ENCODE data around the gene NDUFS8. TPM values are rescaled to one million over a fixed set of nuclear protein-coding genes. Genes with fewer than 3 reads are reported as not detected.

Gene NDUFS8
- total RNA-seq, 1 experiment from 2014 or later, result 334 TPM

DNA sequence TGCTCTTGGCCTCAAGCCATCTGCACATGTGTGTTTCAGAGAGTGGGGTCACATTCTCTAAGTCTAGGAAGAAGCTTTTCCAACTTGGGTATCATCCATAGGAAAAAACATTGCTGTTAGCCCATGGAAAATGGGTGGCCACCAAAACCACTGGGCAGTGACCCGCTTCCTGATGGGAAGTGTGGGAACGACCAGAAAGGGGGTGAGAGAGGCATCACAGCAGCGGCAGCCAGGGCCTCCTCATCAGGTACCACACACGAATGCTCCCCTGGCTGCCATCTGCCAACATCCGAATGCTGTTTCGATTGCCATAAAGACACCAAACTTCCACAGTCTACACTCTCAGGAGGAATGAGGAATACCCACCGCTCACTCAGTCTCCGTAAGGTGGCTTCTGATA, 50.4 kb downstream of the NDUFS8 start:
- TF ChIP-seq, protein P1, sequence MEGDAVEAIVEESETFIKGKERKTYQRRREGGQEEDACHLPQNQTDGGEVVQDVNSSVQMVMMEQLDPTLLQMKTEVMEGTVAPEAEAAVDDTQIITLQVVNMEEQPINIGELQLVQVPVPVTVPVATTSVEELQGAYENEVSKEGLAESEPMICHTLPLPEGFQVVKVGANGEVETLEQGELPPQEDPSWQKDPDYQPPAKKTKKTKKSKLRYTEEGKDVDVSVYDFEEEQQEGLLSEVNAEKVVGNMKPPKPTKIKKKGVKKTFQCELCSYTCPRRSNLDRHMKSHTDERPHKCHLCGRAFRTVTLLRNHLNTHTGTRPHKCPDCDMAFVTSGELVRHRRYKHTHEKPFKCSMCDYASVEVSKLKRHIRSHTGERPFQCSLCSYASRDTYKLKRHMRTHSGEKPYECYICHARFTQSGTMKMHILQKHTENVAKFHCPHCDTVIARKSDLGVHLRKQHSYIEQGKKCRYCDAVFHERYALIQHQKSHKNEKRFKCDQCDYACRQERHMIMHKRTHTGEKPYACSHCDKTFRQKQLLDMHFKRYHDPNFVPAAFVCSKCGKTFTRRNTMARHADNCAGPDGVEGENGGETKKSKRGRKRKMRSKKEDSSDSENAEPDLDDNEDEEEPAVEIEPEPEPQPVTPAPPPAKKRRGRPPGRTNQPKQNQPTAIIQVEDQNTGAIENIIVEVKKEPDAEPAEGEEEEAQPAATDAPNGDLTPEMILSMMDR (IDR thresholded peaks at IDR 0.05; ENCODE audit: insufficient read depth in 1 of 2, low read depth in 1 of 2, low read length in 1 of 2, severe bottlenecking in 1 of 2, unreplicated experiment in 1 of 2), result no peak
- Histone ChIP-seq H3K4me3 (ENCODE audit: low read depth, low read length) (no peak overlapping the region), H3K27me3 (replicated peaks; ENCODE audit: control insufficient read depth, insufficient read depth, low read length) (no peaks in the 10 kb centered on the region), H3K36me3 (ENCODE audit: control insufficient read depth, insufficient read depth, low read length) (peaks cover 5% of the 10 kb centered on the region), H3K4me1 (no peaks in the 10 kb centered on the region), H3K9me3 (no peaks in the 10 kb centered on the region)
- Mint-ChIP-seq H3K27ac (ENCODE audit: unreplicated experiment) (no peak overlapping the region), H3K36me3 (ENCODE audit: insufficient read depth, unreplicated experiment) (peaks cover 84% of the 10 kb centered on the region), H3K4me1 (ENCODE audit: low read depth, unreplicated experiment) (peaks cover 10% of the 10 kb centered on the region), H3K9me3 (ENCODE audit: unreplicated experiment) (no peaks in the 10 kb centered on the region), H3K4me3 (ENCODE audit: unreplicated experiment) (no peak overlapping the region), H3K27me3 (ENCODE audit: insufficient read depth, unreplicated experiment) (no peaks in the 10 kb centered on the region)
- intact Hi-C loops (cut with micrococcal nuclease; ENCODE audit: unreplicated experiment), result no loop called here
- ChIA-PET CTCF (interaction anchor here (1.0 kb wide), 1 partner anchor 25 kb away, joined by 3 read pairs; no protein-coding TSS in a partner anchor), POLR2A (no interaction called here)
- BruUV-seq (replicated peaks), result no TSS peak
- no peak for DNase-seq

DNA sequence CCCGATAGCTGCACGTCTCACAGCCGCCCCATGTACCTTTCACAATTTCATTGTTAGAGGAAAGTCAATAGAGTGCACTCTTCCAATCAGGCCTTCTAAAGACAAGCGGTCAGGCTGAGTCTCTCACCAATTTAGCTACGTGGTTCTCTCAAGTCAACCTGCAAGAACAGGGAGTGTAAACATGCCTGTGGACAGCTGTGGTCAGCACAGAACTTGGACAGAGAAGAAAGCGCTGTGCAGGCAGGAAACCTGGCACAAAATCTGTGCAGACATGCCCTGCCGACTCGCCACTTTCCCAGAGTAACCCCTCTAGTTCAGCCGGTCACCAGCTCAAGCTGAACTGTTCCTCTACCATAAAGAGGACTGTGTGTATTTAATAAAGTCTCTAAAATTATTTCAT, 51.2 kb downstream of the NDUFS8 start:
- Mint-ChIP-seq H3K27ac (ENCODE audit: unreplicated experiment) (no peak overlapping the region), H3K9me3 (ENCODE audit: unreplicated experiment) (no peaks in the 10 kb centered on the region), H3K4me1 (ENCODE audit: low read depth, unreplicated experiment) (peaks cover 10% of the 10 kb centered on the region), H3K4me3 (ENCODE audit: unreplicated experiment) (no peak overlapping the region), H3K27me3 (ENCODE audit: insufficient read depth, unreplicated experiment) (no peaks in the 10 kb centered on the region), H3K36me3 (ENCODE audit: insufficient read depth, unreplicated experiment) (peaks cover 81% of the 10 kb centered on the region)
- H3K4me1 ChIP-seq, result no peaks in the 10 kb centered on the region
- TF ChIP-seq, protein P1 (IDR thresholded peaks at IDR 0.05; ENCODE audit: insufficient read depth in 1 of 2, low read depth in 1 of 2, low read length in 1 of 2, severe bottlenecking in 1 of 2, unreplicated experiment in 1 of 2), result no peak
- peaks cover 5% of the 10 kb centered on the region for H3K36me3 ChIP-seq (ENCODE audit: control insufficient read depth, insufficient read depth, low read length)
- intact Hi-C loops (cut with micrococcal nuclease; ENCODE audit: unreplicated experiment), result no loop called here
- ChIA-PET CTCF (interaction anchor here (1.0 kb wide), 1 partner anchor 25 kb away, joined by 3 read pairs; no protein-coding TSS in a partner anchor), POLR2A (no interaction called here)
- BruUV-seq (replicated peaks), result no TSS peak
- no peak for DNase-seq
- no peak overlapping the region for H3K4me3 ChIP-seq (ENCODE audit: low read depth, low read length)
- no peaks in the 10 kb centered on the region for H3K27me3 ChIP-seq (replicated peaks; ENCODE audit: control insufficient read depth, insufficient read depth, low read length)
- H3K9me3 ChIP-seq, result no peaks in the 10 kb centered on the region

DNA sequence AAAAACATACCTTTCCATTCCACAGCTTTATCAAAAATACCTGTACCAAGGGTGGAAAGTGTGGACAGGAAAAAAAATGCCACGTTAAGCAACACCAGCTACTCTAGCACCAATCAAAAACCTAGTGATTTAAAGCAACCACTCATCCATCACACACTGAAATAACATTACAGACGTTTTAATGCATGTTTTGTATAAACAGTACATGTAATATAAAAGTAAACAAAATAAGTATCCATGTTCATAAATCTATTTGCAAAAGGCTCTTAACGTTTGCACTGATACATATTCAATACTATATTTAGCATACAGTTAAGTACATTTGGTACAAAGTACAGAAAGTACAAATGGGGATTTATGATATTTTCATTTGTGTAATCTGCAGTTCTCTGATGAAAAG, 52.0 kb downstream of the NDUFS8 start:
- CTCF ChIA-PET, result no interaction called here
- Mint-ChIP-seq H3K36me3 (ENCODE audit: insufficient read depth, unreplicated experiment) (peaks cover 77% of the 10 kb centered on the region), H3K27me3 (ENCODE audit: insufficient read depth, unreplicated experiment) (no peaks in the 10 kb centered on the region), H3K4me3 (ENCODE audit: unreplicated experiment) (no peak overlapping the region), H3K27ac (ENCODE audit: unreplicated experiment) (no peak overlapping the region), H3K9me3 (ENCODE audit: unreplicated experiment) (no peaks in the 10 kb centered on the region), H3K4me1 (ENCODE audit: low read depth, unreplicated experiment) (peaks cover 10% of the 10 kb centered on the region)
- intact Hi-C loops (cut with micrococcal nuclease; ENCODE audit: unreplicated experiment), result no loop called here
- POLR2A ChIA-PET, result no interaction called here
- H3K4me3 ChIP-seq (ENCODE audit: low read depth, low read length), result no peak overlapping the region
- H3K4me1 ChIP-seq, result no peaks in the 10 kb centered on the region
- TF ChIP-seq, protein P1 (IDR thresholded peaks at IDR 0.05; ENCODE audit: insufficient read depth in 1 of 2, low read depth in 1 of 2, low read length in 1 of 2, severe bottlenecking in 1 of 2, unreplicated experiment in 1 of 2), result no peak
- no peak for DNase-seq
- no peaks in the 10 kb centered on the region for H3K27me3 ChIP-seq (replicated peaks; ENCODE audit: control insufficient read depth, insufficient read depth, low read length)
- BruUV-seq (replicated peaks), result no TSS peak
- H3K36me3 ChIP-seq (ENCODE audit: control insufficient read depth, insufficient read depth, low read length), result peaks cover 5% of the 10 kb centered on the region
- H3K9me3 ChIP-seq, result no peaks in the 10 kb centered on the region

Measured in Caco-2 (cell line).